CD4-positive, alpha-beta T cell treated with Interleukin-4 for 4 hours (primary cell): Measurements from ENCODE around the gene ARPP21.
"Not testable (repeated sequence)": the region's sequence is repeated elsewhere in the genome, so short reads cannot be mapped to it uniquely, and the experiment has no call there.

Experiments
- DNase-seq: peaks from one replicate; pipeline ENCODE4 v3.0.0-alpha.2; 2020

ARPP21 gene

DNA sequence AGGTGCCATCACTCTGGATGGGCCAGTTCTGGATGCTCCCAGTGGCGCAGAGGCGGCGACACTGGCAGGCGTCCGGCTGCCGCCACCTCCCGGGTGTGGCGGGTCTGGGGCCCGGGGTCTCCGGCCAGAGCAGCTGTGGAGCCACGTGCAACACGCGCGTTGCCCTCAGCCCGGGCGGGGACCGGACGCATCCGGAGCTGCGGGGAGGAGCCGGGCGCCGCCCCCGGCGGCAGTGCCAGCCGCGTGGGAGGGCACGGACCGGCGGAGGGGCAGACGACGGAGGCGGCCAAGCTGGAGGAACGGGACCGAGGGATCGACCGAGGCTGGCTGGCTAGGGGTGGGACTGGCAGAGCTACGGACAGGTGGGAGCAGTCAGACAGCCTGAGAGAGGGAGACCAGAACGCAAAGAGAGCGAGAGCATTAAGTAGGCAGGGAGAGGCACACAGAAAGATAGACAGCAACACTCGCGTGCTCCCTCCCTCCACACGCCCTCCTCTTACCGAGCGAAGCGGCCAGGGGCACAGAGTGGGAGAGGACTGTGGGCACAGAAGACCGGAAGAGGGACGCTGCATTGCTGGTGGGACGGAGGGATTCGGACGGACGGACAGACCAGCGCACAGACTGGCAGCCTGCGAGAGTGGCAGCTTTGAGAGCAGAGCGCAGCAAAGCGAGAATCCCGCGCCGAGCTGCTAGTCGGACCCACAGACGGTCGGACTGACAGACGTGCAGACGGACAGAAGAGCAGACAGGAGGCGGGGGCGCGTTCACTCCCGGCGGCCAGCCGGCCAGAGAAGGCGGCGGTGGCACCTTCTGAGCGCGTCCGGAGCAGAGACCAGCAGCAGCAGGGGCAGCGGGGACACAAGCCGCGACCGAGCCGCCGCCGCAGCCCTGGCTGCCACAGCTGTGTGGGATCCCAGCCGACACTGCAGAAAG is at the start of gene ARPP21:
Gene ARPP21 (plus strand): TSS at position 272 of the 933 bp plus-strand sequence. CDS start 42,227 bp downstream, outside the sequence.
- no peak for DNase-seq

DNA sequence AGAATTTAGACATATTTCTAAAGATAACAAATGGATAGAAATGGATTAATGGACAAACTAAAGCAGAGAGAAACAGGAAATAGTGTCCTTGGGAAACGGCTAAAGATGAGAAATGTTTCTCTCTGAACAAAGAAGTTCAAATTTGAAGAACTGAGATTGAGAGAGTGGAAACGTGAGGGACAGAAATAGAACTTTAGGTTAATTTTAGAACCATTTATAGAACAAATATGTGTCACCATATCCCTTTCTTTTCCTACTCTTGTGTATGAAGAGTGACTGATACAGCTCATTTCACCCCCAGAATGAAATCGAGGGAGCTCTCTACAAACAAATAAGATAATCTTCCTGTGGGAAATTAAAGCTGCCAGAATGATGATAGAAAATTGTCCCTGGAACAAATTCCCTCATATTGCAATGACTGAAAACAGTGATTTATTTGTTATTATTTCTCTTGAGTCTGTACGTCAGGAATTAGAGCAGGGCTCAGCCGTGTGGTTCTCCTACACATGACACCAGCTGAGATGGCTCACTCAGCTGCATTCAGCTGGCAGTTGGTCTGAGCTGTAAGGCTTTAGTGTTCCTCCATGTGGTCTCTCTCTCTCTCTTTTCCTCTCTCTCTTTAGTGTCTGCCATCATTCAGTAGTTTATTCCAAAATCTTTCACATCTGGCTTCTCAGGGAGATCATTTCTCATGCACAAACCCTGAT is 46.6 kb upstream of the ARPP21 start:
- no peak for DNase-seq

DNA sequence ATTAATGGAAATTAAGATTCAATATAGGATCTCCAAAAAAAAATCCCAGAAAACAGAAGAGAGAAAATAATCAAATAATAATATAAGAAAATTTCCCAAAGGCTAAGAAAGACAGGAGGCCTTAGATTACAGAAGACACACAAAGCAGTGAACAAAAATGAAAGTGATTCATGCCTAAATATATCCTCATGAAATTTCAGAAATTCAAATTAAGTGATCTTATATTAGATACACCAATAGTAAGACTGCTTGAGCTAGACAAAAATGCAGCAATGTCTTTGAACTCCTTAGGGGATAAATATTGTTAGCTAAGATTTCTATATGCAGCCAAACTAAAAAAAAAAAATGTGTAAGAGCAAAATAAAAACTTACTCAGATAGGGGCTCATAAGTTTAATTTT is 44.6 kb upstream of the ARPP21 start:
- DNase-seq, result no peak

DNA sequence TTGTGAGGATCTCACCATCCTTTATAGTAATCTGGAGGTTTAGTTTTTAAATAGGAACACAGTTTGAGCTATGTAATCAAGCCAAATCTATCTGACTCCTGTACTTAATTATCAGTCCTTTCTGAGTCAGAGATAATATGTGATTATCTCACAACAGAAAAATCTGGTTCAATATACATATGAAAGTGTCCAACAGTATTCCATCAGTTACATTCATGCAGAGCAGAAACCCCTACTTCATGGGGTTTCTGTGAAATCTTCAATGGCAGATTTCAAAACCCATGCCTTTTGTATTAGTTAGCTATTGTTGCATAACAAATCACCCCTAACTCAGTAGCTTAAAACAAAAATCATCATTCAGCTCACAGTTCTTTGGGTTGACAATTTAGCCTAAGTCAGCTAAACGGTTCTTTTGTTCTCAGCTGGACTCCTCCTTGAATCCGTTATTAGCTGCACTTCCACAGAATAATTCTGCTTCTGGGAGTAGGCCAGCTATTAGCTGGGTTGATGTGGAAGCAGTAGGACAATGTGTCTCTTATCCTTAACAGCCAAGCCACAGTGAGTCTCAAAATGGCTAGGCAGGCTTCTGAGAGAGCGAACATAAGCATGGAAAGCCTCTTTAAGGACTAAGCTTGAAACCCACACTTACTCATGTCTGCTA is 42.9 kb upstream of the ARPP21 start:
- DNase-seq, result no peak

DNA sequence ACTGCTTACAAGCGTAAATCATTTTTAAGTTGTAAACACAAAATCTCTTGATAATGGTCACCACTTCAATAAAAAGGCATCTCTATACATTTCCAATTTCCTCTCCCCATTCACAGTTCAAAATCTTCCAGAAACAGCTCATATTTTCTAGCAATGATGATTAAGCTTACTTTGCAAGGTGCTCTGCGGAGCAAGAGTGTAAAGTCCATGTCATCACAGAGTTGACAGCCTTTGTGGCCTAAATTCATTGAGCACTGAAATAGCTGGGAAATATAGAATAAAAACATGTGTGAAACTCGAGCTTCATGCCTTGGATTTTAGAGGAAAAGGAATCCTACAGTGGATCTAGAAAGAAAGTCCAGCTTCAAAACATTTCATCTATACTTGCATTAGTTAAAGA is 41.8 kb upstream of the ARPP21 start:
- no peak for DNase-seq

DNA sequence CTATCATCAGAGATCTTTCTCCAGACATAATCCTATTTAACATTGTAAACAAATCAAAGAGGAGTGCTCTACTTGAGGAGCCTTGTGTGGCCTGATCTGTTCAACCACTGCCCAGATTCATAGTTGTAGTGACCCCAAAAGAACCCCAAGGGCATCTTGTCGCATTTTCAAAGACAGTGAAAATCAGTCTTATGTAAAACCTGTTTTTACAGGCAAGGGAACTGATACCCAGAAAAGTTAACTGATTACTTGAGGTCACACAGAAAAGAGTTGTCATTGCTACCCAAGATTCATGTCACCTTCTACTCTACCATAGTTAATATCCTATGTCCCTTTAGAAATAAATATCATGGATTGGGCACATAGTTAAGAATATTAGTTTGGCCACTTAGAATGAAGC is 40.5 kb upstream of the ARPP21 start:
- no peak for DNase-seq

DNA sequence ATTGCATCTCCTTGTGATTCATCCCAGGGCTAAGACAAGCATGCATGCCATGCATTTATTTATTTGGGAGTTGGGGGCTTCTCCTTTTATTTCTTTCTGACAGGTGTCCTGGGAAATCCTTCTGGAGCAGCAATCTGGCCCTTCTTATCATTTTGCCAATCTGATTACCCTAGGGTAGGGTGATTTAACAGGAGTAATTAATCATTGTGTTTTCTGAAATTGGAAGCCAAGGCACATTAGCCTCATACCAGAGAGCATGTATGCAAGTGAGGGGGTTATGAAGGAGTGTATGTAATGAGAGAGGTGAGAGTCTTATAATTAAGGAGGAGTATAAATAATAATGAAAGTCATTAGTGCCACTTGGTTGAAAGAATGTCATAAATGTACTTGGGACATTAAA is 37.4 kb upstream of the ARPP21 start:
- no peak for DNase-seq

DNA sequence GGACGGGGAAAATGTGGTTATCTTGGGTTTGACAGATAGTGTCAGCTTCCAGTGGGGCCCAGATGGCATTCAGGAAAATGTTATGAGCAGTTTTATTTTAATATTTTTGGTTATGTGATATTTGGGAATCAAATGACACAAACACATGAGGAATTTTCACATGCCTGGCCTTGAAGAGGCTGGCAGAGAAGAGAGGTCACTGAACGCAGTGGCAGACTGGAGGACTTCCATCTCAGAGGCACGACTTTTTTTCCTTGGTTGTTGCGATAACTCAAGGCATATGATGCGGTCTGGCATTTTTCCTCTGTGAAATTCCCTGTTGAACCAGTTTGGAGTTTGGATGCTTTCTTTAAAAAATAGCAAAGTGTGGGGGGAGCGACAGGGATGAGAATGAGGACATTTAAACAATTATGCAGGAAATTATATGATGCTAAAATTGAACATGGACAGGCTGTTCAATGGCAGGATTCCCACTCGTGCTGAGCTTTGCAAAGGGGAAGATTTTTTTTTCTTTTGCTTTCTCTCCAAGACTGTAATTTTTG is 36.9 kb upstream of the ARPP21 start:
- no peak for DNase-seq

DNA sequence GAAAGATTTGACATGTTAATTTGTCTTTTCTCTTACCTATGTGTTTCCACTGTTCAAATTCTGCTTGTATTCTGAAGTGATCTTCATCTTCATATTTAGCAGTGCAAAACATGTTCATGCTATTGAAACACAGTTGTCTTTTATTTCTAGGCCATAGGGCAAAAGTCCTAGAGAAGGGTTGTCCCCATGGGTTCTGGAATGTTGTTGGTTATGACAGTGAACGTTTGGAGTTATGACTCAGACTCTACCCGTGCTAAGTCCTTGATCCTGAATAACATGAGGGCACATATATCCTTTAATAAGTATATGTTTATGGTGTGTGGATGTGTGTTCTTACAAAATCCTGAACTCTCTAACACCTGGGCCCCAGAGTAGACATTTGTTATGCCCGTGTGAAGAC is 23.0 kb upstream of the ARPP21 start:
- no peak for DNase-seq

DNA sequence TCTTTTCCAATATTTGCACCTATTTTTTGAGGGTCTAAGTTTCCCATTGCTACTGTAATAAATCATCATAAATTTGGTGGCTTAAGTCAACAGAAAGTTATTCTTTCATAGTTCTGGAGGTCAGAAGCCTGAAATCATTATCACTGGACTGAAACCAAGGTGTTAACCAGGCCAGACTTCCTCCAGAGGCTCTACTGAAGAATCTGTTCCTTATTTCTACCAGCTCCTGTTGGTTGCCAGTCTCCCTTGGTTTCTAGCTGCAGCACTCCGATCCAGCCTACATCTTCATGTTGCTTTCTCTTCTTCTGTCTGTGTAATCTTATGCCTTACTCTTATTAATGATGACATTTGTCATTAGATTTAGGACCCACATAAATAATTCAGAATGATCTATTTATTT is 22.0 kb upstream of the ARPP21 start:
- DNase-seq, result no peak

DNA sequence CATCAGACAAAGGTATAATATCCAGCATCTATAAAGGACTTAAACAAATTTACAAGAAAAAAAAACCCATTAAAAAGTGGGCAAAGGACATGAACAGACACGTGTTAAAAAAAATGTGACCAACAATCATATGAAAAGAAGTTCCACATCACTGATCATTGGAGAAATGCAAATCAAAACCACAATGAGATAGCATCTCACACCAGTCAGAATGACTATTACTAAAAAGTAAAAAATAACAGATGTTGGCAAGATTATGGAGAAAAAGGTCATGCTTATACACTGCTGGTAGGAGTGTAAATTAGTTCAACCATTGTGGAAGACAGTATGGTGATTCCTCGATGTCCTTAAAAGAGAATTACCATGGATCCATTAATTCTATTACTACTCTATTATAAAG is 19.1 kb upstream of the ARPP21 start:
- DNase-seq, result not testable (repeated sequence)

DNA sequence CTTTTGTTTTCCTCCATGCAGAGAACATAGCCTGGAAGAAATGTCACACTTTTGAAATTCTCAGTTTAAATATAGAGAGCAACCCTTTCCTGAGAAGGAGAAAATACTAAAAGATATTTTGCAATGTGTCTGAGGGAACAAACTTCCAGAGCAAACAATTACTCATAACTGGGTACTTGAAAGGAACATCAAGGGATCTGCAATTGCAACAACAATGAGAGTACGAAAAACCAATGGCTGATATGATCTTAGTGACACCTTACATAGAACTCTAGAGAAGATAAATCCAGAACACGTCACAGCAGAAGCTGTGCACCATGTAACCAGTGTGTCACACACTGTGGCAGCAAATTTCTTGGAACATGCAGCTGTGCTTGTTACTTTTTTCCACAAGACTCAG is 14.6 kb upstream of the ARPP21 start:
- DNase-seq, result no peak

DNA sequence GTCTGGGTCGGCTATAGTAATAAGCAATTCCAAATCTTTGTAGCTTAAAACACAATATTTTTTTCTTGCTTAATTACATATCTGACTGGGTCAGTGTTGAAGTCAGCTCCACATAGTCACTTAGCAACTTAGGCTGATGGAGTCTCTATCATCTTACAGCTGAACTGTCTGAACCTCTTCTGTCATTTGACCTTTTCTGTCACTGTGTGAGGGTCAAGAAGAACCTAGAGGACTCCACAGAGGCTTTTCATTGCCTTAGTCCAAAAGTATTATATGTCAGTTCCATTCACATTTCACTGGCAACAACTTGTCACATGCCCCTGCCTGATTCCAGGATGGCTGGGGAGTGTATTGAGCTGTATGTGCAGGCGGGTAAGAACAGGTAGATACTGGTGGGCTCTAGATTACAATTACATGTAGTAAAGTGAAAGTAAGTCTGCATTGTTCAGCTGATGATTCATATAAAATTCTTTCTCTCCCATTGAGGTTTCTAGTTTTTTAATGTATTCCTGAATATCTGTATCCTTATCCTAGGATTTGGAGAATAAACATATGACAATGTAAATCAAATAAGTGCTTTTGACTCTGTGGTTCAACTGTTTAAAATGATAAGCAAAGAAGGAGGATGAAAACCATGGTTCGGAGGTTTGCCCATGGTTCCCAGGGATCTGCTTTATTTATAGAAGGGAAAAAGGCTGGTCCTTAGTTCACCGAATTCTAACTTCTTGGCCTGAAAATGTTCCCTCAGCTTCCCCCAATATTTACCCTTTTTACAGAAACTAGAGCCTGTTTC is 5.8 kb upstream of the ARPP21 start:
- DNase-seq, result no peak

DNA sequence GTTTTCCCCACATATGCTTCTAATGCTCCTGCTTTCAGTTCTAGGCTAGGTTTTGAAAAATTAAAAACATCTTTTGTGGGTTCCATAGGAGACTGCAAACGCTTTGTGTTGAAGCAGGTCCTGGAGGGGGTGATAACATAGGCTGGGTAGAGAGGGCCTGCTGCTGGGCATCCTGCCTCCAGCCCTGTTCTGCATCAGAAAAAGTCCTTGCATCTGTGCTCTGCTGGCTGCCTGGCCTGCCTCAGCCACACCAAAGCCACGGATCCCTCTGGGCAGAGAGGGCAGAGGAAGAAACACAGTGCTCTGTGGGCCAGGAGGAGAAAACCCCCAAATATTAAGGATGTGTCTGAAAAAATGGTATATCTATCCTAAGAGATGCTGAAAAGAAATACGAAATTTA is 3.9 kb upstream of the ARPP21 start:
- DNase-seq, result no peak

DNA sequence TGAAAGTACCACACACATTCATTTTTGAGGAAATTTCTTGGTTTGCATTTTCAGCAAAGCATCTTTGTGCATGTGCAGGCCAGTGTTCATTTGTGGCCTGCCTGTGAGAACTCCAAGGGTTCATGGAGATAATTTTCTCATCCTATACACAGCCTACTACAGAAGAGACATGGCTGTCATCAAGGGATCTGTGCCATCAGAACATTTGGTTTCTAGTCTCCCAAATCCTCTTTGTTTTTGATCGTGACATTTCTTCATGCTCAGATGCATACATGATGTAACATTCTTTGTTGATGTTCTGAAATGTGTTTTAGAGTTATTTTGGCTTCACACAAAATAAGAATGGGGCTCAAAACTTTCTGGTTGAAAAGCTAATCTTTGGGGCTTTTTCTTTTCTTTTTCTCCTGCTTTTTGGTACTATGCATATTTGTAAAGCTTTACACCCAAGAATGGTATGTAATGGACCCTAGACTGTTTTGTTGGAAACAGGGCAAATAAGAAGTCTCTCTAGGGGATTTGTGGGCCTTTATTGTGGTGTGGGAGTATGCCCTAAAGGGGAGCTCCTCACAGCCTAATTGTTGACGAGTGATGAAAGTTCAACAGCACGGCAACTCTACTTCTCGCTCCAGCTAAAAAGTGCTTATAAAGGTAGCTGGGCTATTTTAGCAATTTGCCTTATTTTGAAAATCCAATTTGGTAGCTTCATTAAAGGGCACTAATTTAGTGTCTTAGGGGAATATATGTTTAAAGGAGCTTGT is 3.2 kb upstream of the ARPP21 start:
- DNase-seq, result no peak

DNA sequence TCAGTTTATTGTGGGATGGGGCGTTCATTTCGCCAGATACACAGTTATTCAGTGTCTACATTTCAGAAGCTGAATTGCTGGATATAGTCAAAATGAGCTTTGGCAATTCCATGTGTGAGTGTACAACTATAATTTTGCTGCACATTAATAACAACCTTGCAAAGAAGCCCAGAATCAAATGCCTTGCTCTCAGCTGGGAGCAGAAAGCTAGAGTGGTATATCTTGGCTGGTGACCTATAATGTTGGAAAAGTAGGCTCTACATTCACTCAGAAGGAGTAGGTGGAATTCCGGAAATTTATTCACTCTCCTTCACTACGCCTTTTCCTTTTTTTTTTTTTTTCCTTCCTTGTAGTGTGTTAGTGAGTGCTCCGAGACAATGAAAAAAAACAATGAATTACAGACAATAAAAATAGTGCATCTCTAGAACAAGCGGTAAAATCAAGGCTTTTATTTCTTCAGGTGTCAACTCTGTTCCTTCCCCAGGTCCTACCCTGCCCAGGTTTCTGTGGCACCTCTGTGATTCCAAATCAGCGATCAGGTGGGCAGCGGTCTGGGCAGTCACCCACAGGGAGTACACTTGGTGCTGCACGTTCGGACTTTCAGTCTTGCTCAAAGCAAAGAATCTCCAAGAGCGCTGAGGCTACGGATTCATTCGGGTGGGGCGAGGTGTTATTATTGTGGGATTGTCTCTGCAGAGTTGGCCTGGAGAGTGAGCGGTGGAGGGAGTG is 910 bp upstream of the ARPP21 start:
- no peak for DNase-seq

DNA sequence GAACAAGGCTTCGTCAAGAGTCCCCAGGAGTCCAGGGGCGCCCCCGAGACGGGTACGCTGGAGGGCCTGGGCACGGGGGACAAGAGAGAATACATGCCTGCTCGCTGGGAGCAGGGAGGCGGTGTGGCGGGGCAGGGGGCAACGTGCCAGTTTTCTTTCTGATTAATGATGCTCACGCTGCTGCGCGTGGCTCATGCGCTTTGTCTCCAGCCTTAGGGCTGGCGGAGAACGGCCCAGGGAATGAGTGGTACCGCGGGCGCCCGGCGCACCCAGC is 408 bp upstream of the ARPP21 start:
- DNase-seq, result no peak

DNA sequence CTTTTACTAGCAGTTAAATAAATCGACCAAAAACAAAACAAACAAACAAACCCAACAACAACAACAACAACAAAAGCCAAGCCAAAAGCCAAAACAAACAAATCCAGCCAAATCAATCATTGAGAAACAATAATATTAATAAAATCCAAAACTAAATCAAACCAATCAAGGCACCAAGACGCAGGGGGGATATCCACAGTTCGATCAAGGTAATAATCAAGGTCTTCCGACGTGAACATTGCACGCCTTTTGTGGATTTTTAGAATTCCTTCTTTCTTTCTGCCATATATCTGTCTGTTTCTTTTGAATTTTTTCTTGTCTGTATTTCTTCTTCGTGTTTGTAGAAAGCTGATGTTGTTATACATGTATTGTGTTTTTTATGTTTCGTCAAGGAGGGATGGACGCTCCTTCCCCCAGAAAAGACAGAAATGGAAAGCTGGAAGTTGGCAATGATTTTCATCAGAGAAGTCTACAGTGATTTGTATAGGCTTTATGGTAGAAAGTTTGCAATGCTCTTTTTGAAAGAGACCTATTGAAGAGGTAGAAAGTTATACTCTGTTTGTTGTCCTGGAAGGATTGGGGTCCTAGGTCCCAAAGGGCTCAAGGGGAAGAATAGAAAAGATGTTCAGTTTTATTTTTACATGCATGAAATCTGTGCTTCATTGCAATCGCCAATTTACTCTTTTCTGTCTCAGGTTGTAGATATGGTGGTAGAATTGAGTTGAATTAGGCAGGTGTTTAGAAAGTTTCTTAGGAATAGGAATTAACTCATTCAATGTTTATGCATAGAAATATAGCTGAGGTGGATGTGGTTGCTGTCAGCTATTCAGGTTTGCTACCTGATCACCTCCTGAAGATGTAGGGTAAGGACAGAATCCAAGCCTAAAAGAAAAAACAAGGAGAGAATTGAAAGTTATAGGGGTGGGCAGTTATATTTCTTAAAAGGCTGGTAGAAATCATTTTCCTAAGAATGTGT is 1.2 kb downstream of the ARPP21 start:
- no peak for DNase-seq

DNA sequence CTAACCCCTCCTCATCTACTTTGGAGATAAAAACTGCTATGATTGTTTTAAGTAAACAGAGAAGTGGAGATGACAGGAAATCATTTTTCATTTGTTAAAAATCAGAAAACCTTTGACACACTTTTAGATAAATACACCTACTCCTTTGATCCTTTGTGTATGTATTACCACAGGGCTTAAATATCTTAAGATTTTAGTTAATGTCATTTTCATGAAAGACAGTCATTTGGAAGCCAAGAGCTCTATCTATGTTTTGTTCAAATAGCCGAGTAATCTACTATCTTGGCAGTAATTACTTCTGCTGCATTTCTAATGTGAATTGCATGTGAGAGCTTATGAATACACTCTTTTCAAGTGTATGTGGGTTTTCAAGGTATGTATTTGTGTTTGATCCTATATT is 2.0 kb downstream of the ARPP21 start:
- no peak for DNase-seq

DNA sequence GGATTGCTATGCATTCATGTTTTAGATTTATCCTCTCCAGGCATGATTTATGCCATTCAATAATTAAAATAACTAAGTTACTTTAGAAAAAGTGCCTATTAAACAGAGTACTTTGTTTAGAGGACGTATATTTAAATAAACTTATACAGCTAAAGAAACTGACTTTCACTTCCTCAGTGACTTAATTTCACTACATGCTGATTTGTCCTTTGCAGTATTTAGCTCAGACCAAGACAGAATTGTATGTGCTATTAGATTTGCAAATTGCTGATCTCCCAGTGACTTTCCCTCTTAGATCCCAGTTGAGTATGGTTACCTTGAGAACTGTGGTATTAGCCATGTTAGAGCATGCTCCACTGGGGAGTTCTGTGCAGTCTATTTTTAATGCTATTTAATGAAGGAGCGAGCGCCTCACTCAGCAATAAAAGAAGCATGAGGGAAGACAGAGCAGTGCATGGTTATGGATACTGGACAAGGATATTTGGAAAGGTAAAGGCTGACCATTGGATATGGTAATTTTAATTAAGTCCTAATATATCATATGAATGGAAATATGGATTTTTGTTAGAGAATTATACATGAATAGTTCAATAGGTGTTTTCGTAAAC is 2.7 kb downstream of the ARPP21 start:
- no peak for DNase-seq
